Gastroesophageal sphincter (tissue), 4 donors: Measurements from ENCODE around the gene SUSD6. TPM values are rescaled to one million over a fixed set of nuclear protein-coding genes. Genes with fewer than 3 reads are reported as not detected.

Source experiments
- ATAC-seq: fragments of 150-250 bp; one replicate; pipeline ENCODE4 v1.9.1; 2016; ENCODE audit warnings: mild to moderate bottlenecking, moderate library complexity
- H3K27ac ChIP-seq, 4 donors: fragments of 200-600 bp; sonication (generic) in 3 of 4; 1 replicate in 3 of 4; 2 replicates in 1 of 4; pipeline ENCODE4 v1.5.1; 2016 to 2019
- H3K27me3 ChIP-seq: fragments of 200-600 bp; sonication (generic); one replicate; pipeline ENCODE4 v1.5.1; 2019
- H3K36me3 ChIP-seq, 2 donors: fragments of 200-600 bp; sonication (generic); one replicate each; pipeline ENCODE4 v1.5.1; 2019; ENCODE audit warnings: control low read depth in 1 of 2
- H3K4me1 ChIP-seq, 3 donors: fragments of 200-600 bp; sonication (generic); 1 replicate in 2 of 3; 2 replicates in 1 of 3; pipeline ENCODE4 v1.5.1; 2016 to 2019; ENCODE audit warnings: control low read depth in 2 of 3
- H3K4me3 ChIP-seq, 2 donors: fragments of 200-600 bp; sonication (generic); one replicate each; pipeline ENCODE4 v1.5.1; 2019; ENCODE audit warnings: mild to moderate bottlenecking in 1 of 2, moderate library complexity in 1 of 2
- H3K9me3 ChIP-seq, 3 donors: fragments of 200-600 bp; sonication (generic); one replicate each; pipeline ENCODE4 v1.5.1; 2017 to 2019; ENCODE audit warnings: control low read depth in 2 of 3
- EP300 ChIP-seq: sonication (generic); formaldehyde crosslinking; IDR thresholded peaks from one replicate; pipeline ENCODE4 v1.6.1; 2017; ENCODE audit warnings: antibody characterized with exemption, mild to moderate bottlenecking
- POLR2A ChIP-seq, 2 donors: fragments of 450-650 bp; IDR thresholded peaks; one replicate each; pipeline ENCODE4 v1.6.1; 2017; ENCODE audit warnings: antibody characterized with exemption in 2 of 2, mild to moderate bottlenecking in 2 of 2, moderate library complexity in 1 of 2
- POLR2AphosphoS5 ChIP-seq: sonication (generic); formaldehyde crosslinking; IDR thresholded peaks from one replicate; pipeline ENCODE4 v1.6.1; 2017; ENCODE audit warnings: antibody characterized with exemption
- WGBS, 2 donors: methylation state at CpG; one replicate each; pipeline ENCODE4 v1.1.5; 2018; ENCODE audit warnings: low coverage in 1 of 2; 5-methylcytosine and 5-hydroxymethylcytosine counted together
- total RNA-seq, 4 donors: library from RNA; depleted of rRNA; stranded (reverse); fragments of >200 nt; gene quantifications; one replicate each; pipeline ENCODE4 v1.1.0, GENCODE V29; 2016
- TF ChIP-seq, protein P1 (sequence below), 4 experiments: fragments of 200-600 bp in 2 of 4; fragments of 450-650 bp in 2 of 4; sonication (generic) in 1 of 4; IDR thresholded peaks; one replicate each; pipeline ENCODE4 v1.5.1; 2017 to 2019; ENCODE audit warnings: antibody characterized with exemption in 4 of 4, mild to moderate bottlenecking in 2 of 4, moderate library complexity in 2 of 4

SUSD6 gene, protein sequence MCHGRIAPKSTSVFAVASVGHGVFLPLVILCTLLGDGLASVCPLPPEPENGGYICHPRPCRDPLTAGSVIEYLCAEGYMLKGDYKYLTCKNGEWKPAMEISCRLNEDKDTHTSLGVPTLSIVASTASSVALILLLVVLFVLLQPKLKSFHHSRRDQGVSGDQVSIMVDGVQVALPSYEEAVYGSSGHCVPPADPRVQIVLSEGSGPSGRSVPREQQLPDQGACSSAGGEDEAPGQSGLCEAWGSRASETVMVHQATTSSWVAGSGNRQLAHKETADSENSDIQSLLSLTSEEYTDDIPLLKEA
- 10 to 100 TPM; 24.4 to 40.6 (median 38.5) TPM for total RNA-seq

DNA sequence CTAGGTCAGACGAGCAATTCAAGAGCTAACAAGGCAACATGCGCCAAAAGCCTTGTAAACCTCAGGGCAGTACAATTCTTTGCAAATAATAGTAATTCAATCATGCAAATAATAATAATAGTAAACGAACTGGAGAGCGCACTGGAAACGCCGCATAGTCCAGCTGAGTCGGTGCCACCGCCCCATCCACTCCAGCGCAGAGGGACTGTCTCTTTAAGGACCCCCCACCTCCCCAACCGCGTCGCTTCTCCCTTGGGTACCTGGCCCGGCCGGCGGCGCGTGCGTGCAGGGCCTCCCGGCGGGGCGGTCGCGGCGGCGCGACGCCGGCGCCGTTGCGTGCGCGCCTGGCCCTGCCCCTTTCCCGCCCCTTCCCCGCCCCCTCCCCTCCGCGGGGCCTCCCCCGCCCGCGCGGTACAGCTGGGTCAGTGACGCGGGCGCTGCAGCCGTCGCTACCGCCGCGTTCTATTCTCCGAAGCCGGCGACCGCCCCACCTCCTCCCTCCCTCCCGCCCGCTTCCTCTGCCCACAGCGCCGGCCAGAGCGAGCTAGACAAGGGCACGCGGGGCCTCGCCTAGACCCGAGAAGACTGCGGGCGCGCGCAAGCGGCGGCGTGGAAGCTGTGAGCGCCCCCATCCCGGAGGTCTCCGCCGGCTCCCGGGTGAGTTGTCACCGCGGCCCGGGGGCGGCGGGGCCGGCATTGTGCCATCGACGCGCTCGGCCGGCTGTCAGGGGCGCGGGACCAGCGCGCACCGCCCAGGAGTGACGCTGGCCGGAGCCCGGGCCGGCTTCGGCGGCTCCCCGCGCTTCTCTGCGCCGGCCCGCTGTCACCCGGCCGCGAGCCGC, at the start of gene SUSD6:
Gene SUSD6, plus strand, starts transcription at position 425 of the 842 bp plus-strand sequence. CDS start 46,997 bp downstream, outside the sequence.
- peak within 1 kb of the TSS; percentile 77 to 100 (median 99) for H3K27ac ChIP-seq
- H3K4me3 ChIP-seq = peak within 1 kb of the TSS; percentile 68 to 90
- H3K27me3 ChIP-seq = no peaks in the 10 kb centered on the region
- peaks cover 15 to 55% (median 34%) of the 10 kb centered on the region in 3 donors for H3K4me1 ChIP-seq
- 0 to 2% methylated on average over 4 to 8 of the region's 105 CpGs for WGBS, 2 donors
- ATAC-seq = peak; percentile 93
- H3K9me3 ChIP-seq = no peaks in the 10 kb centered on the region
- H3K36me3 ChIP-seq = no peaks in the 10 kb centered on the region
- TF ChIP-seq POLR2AphosphoS5 (peak; percentile 89), EP300 (no peak), POLR2A (IDR thresholded peaks at IDR 0.05) (peak; percentile 80 to 82)
- TF ChIP-seq, protein P1, sequence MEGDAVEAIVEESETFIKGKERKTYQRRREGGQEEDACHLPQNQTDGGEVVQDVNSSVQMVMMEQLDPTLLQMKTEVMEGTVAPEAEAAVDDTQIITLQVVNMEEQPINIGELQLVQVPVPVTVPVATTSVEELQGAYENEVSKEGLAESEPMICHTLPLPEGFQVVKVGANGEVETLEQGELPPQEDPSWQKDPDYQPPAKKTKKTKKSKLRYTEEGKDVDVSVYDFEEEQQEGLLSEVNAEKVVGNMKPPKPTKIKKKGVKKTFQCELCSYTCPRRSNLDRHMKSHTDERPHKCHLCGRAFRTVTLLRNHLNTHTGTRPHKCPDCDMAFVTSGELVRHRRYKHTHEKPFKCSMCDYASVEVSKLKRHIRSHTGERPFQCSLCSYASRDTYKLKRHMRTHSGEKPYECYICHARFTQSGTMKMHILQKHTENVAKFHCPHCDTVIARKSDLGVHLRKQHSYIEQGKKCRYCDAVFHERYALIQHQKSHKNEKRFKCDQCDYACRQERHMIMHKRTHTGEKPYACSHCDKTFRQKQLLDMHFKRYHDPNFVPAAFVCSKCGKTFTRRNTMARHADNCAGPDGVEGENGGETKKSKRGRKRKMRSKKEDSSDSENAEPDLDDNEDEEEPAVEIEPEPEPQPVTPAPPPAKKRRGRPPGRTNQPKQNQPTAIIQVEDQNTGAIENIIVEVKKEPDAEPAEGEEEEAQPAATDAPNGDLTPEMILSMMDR (IDR thresholded peaks at IDR 0.05) = no peak

DNA sequence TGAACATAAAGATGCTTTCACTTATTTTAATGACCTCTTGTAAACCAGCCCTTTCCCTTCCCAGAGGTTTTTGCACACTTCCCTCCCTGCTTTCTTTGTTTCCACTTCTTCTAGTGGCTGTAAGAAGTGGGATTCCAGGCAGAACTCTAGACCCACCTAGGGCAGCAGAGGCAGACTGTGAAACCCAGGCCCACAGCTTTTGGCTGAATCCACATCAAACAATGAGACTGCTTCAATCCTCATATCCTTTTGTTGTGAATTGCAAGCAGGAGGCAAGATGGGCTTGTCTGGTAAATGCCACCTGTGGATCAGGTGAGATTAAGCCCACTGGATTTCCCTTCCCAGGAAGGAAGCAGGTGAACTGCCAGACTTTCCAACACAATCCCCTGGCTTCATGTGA, 49.5 kb upstream of the SUSD6 start:
- Histone ChIP-seq H3K27ac (no peak overlapping the region), H3K4me1 (no peaks in the 10 kb centered on the region), H3K36me3 (no peaks in the 10 kb centered on the region), H3K27me3 (peaks cover 53% of the 10 kb centered on the region), H3K4me3 (no peak overlapping the region), H3K9me3 (no peaks in the 10 kb centered on the region)
- TF ChIP-seq, protein P1 (IDR thresholded peaks at IDR 0.05) = no peak
- TF ChIP-seq POLR2A (IDR thresholded peaks at IDR 0.05) (no peak), POLR2AphosphoS5 (no peak), EP300 (no peak)
- ATAC-seq = no peak

DNA sequence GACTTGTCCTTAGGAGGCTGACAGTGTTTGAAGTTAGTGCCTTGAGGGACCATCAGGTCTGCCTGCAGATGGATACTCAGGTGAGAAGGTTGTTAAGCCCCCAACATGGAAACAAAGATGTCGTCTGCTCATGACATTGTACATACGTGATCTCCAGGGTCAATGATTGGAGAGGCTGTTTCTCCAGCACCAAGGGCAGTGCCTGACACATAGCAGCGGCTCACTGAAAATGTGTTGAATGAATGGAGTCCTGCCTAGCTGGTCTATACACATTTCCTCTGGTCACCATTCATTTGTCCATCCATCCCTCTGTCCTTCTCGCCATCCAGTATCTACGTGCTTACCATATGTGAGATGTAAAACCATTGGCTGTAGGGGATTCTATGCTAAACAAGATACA, 43.8 kb upstream of the SUSD6 start:
- Histone ChIP-seq H3K4me3 (no peak overlapping the region), H3K27ac (no peak overlapping the region), H3K27me3 (peaks cover 92% of the 10 kb centered on the region), H3K9me3 (no peaks in the 10 kb centered on the region), H3K36me3 (no peaks in the 10 kb centered on the region), H3K4me1 (peaks cover 0 to 15% (median 12%) of the 10 kb centered on the region in 3 donors)
- ATAC-seq = no peak
- TF ChIP-seq, protein P1 (IDR thresholded peaks at IDR 0.05) = no peak
- 64 to 100% methylated on average over 3 to 4 of the region's 5 CpGs for WGBS, 2 donors

DNA sequence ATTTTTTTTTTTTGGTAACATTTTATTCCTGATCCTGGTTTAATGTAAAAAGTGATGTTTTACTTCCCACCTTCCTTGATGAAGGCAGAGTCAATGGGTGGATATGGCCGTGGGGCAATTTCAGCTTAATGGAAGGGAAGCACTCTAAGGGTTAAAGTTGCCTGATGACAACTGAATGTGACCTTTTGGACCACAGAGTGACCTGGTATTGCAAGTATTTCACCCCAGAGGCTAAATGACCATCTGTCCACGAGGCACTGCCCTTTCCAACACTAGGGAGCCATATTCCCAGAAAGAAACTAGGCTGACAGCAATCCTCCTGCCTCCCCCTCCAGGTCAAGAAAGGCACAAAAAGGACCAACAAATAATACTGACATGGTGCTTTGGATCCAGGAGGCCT, 41.5 kb upstream of the SUSD6 start:
- no peak overlapping the region for H3K4me3 ChIP-seq
- H3K9me3 ChIP-seq = no peaks in the 10 kb centered on the region
- no peak for ATAC-seq
- no peak overlapping the region for H3K27ac ChIP-seq
- TF ChIP-seq, protein P1 (IDR thresholded peaks at IDR 0.05) = no peak
- TF ChIP-seq EP300 (no peak), POLR2A (IDR thresholded peaks at IDR 0.05) (no peak), POLR2AphosphoS5 (no peak)
- H3K36me3 ChIP-seq = no peaks in the 10 kb centered on the region
- H3K27me3 ChIP-seq = peaks cover 100% of the 10 kb centered on the region
- 100% methylated on average over 1 of the region's 2 CpGs for WGBS, 2 donors
- H3K4me1 ChIP-seq = peaks cover 0 to 38% (median 26%) of the 10 kb centered on the region in 3 donors
